Panc1 (cell line): ENCODE measurements around the gene SLC38A9. TPM values are rescaled to one million over a fixed set of nuclear protein-coding genes. Genes with fewer than 3 reads are reported as not detected.

ENCODE experiments used
- ATAC-seq: fragments of 200-7000 bp; cut with Tn5 transposase; 2 replicates; pipeline ENCODE4 v1.9.1; 2020; ENCODE audit warnings: mild to moderate bottlenecking, moderate library complexity
- BruUV-seq: library from RNA; stranded (reverse); fragments of 400-500 nt; replicated peaks from 2 replicates; lab custom pipeline; 2021; lab: Mats Ljungman, UMichigan
- CTCF ChIA-PET: fragments of 300-600 bp; sonication (Branson Sonifier 250); formaldehyde crosslinking; loops from one replicate; lab custom pipeline; 2022; ENCODE audit warnings: antibody characterized with exemption; lab: Charles Lee
- POLR2A ChIA-PET: fragments of 300-600 bp; sonication (Branson Sonifier 250); formaldehyde crosslinking; loops from one replicate; lab custom pipeline; 2022; ENCODE audit warnings: antibody characterized with exemption; lab: Charles Lee
- DNase-seq: peaks from one replicate; pipeline ENCODE4 v3.0.0-alpha.2; 2010; ENCODE audit warnings: low read depth, low spot score
- H3K27ac ChIP-seq: 2 replicates; pipeline ENCODE4 v1.5.1; 2011; ENCODE audit warnings: mild to moderate bottlenecking, low read length, inconsistent platforms
- H3K27me3 ChIP-seq: fragments of 200-500 bp; sonication (Bioruptor generic); 2 replicates; pipeline ENCODE4 v1.6.0; 2014; ENCODE audit warnings: low read length, inconsistent platforms; ENCODE audit not compliant: control insufficient read depth, insufficient read depth
- H3K36me3 ChIP-seq: fragments of 200-500 bp; sonication (Bioruptor generic); 2 replicates; pipeline ENCODE4 v1.5.1; 2014; ENCODE audit warnings: inconsistent platforms, mild to moderate bottlenecking, low read length, moderate library complexity; ENCODE audit not compliant: control insufficient read depth, insufficient read depth
- H3K4me1 ChIP-seq: 2 replicates; pipeline ENCODE4 v1.5.1; 2011; ENCODE audit warnings: inconsistent platforms, mild to moderate bottlenecking, low read length, moderate library complexity; ENCODE audit not compliant: control insufficient read depth, insufficient read depth
- H3K4me3 ChIP-seq, 2 experiments: 2 replicates each; pipeline ENCODE4 v1.5.1; 2011 to 2012; ENCODE audit warnings: low read depth in 2 of 2, low read length in 2 of 2, mild to moderate bottlenecking in 2 of 2, inconsistent platforms in 1 of 2, moderate library complexity in 1 of 2
- H3K9me3 ChIP-seq: fragments of 200-500 bp; sonication (Bioruptor generic); 2 replicates; pipeline ENCODE4 v1.5.1; 2014; ENCODE audit warnings: low read depth, mild to moderate bottlenecking, inconsistent platforms, low read length, moderate library complexity; ENCODE audit not compliant: control insufficient read depth, insufficient read depth
- CTCF ChIP-seq: fragments of 450-650 bp; IDR thresholded peaks from 2 replicates; pipeline ENCODE4 v1.5.1; 2017; ENCODE audit warnings: mild to moderate bottlenecking
- POLR2AphosphoS5 ChIP-seq: IDR thresholded peaks from 2 replicates; pipeline ENCODE4 v1.6.1; 2012; ENCODE audit warnings: mild to moderate bottlenecking, low read depth, low read length, moderate library complexity
- REST ChIP-seq, 2 experiments: IDR thresholded peaks; 2 replicates each; pipeline ENCODE4 v1.6.1; 2011 to 2012; ENCODE audit warnings: low read depth in 2 of 2, control low read depth in 1 of 2, low read length in 1 of 2, mild to moderate bottlenecking in 1 of 2, moderate library complexity in 1 of 2; ENCODE audit not compliant: insufficient read depth in 1 of 2
- SIN3A ChIP-seq: IDR thresholded peaks from 2 replicates; pipeline ENCODE4 v1.6.1; 2012; ENCODE audit warnings: low read depth, mild to moderate bottlenecking, low read length, moderate library complexity, borderline replicate concordance; ENCODE audit not compliant: insufficient read depth
- TCF7L2 ChIP-seq: IDR thresholded peaks from 2 replicates; pipeline ENCODE4 v1.6.1; 2011; ENCODE audit warnings: mild to moderate bottlenecking, low read depth, low read length, inconsistent platforms
- in situ Hi-C: cut with HindIII; loops from 2 replicates; pipeline ENCODE4 v1.10.0; 2016; ENCODE audit warnings: low sequenced_read_pairs, low pct_unique_long_range_greater_than_20kb
- intact Hi-C: fragments of 100-400 bp; cut with micrococcal nuclease; formaldehyde crosslinking; loops from one replicate; pipeline ENCODE4 v1.10.0; 2022; ENCODE audit not compliant: unreplicated experiment
- total RNA-seq: library from RNA; stranded (reverse); gene quantifications from one replicate; pipeline ENCODE4 v1.2.1, GENCODE V29; 2021; ENCODE audit not compliant: unreplicated experiment

The SLC38A9 gene
- total RNA-seq, 1 experiment from 2014 or later, result 12.8 TPM

GRCh38 chr5:55584398-55585205, 127.5 kb downstream of the SLC38A9 start:
- TF ChIP-seq TCF7L2, result no peak
- no peak for TF ChIP-seq REST (IDR thresholded peaks at IDR 0.05; ENCODE audit: insufficient read depth in 1 of 2, low read depth in 2 of 2, low read length in 1 of 2)
- no peak for TF ChIP-seq CTCF
- TF ChIP-seq SIN3A, result no peak
- no peak for TF ChIP-seq POLR2AphosphoS5
- ChIA-PET CTCF (no interaction called here), POLR2A (interaction anchor here (0.6 kb wide), 1 partner anchor 167 kb away, joined by 3 read pairs; no protein-coding TSS in a partner anchor)
- Histone ChIP-seq H3K36me3 (no peaks in the 10 kb centered on the region), H3K27ac (no peak overlapping the region), H3K4me3 (no peak overlapping the region), H3K27me3 (no peaks in the 10 kb centered on the region), H3K9me3 (no peaks in the 10 kb centered on the region), H3K4me1 (no peaks in the 10 kb centered on the region)
- ATAC-seq, result no peak
- BruUV-seq, result no TSS peak
- DNase-seq, result no peak
- intact Hi-C loops (no loop called here), in situ Hi-C loops (no loop called here)

- H3K4me3 ChIP-seq, result no peak overlapping the region
- POLR2A ChIA-PET, result interaction anchor here (0.7 kb wide), 1 partner anchor 69 kb away, joined by 15 read pairs; no protein-coding TSS in a partner anchor
- H3K4me1 ChIP-seq, result no peaks in the 10 kb centered on the region
- ATAC-seq (no peak), DNase-seq (no peak)
- no peak overlapping the region for H3K27ac ChIP-seq
- no peaks in the 10 kb centered on the region for H3K9me3 ChIP-seq
- intact Hi-C loops (no loop called here), in situ Hi-C loops (no loop called here)
- TF ChIP-seq POLR2AphosphoS5 (no peak), CTCF (no peak), REST (IDR thresholded peaks at IDR 0.05; ENCODE audit: insufficient read depth in 1 of 2, low read depth in 2 of 2, low read length in 1 of 2) (no peak), TCF7L2 (no peak), SIN3A (no peak)
- BruUV-seq, result no TSS peak
- no peaks in the 10 kb centered on the region for H3K27me3 ChIP-seq
- H3K36me3 ChIP-seq, result no peaks in the 10 kb centered on the region
- CTCF ChIA-PET, result no interaction called here
Observed at GRCh38 chr5:55583578-55583977, 128.5 kb downstream of the SLC38A9 start.
